ENCODE data around the gene MEIOB.

The MEIOB gene

GRCh38 chr16:1785846-1786170 lies 86.2 kb downstream of the MEIOB start:
- no peak for DNase-seq (ENCODE audit: low read depth)
- H3K4me3 ChIP-seq (ENCODE audit: low read length): no peak overlapping the region
- no peak for TF ChIP-seq CTCF (conservative IDR thresholded peaks at IDR 0.05; ENCODE audit: low read length)

- no peak overlapping the region for H3K4me3 ChIP-seq (ENCODE audit: low read length)
- TF ChIP-seq CTCF (conservative IDR thresholded peaks at IDR 0.05; ENCODE audit: low read length): no peak
- no peak for DNase-seq (ENCODE audit: low read depth)
Observed at GRCh38 chr16:1784977-1785845, 86.8 kb downstream of the MEIOB start.

All from AG10803 (cell line).